Testis (tissue), 3 donors: ENCODE measurements around the gene PTCSC3. TPM values are rescaled to one million over a fixed set of nuclear protein-coding genes. Genes with fewer than 3 reads are reported as not detected.
"Not testable (repeated sequence)": the region's sequence is repeated elsewhere in the genome, so short reads cannot be mapped to it uniquely, and the experiment has no call there.

ENCODE experiments used
- DNase-seq: peaks from one replicate; pipeline ENCODE4 v3.0.0-alpha.2; 2019
- H3K27ac ChIP-seq, 2 donors: fragments of 200-600 bp; sonication (generic); one replicate each; pipeline ENCODE4 v1.5.1; 2019
- H3K27me3 ChIP-seq: fragments of 200-600 bp; sonication (generic); one replicate; pipeline ENCODE4 v1.5.1; 2019
- H3K36me3 ChIP-seq: fragments of 200-600 bp; sonication (generic); one replicate; pipeline ENCODE4 v1.5.1; 2017; ENCODE audit warnings: low read depth; ENCODE audit errors: missing control alignments
- H3K4me1 ChIP-seq: fragments of 200-600 bp; sonication (generic); one replicate; pipeline ENCODE4 v1.5.1; 2019
- H3K4me3 ChIP-seq, 2 donors: fragments of 200-600 bp; sonication (generic); one replicate each; pipeline ENCODE4 v1.5.1; 2017 to 2019
- H3K9me3 ChIP-seq: fragments of 200-600 bp; sonication (generic); one replicate; pipeline ENCODE4 v1.5.1; 2017
- POLR2A ChIP-seq: fragments of 450-650 bp; IDR thresholded peaks from one replicate; pipeline ENCODE4 v1.6.1; 2017; ENCODE audit warnings: antibody characterized with exemption, mild to moderate bottlenecking, moderate library complexity
- WGBS, 2 donors: methylation state at CpG; one replicate each; pipeline ENCODE4 v1.1.5; 2018; 5-methylcytosine and 5-hydroxymethylcytosine counted together
- intact Hi-C: fragments of 100-400 bp; cut with DNase I; formaldehyde crosslinking; loops from one replicate; pipeline ENCODE4 v1.15.1; 2023; ENCODE audit warnings: low total_unique reads
- polyA plus RNA-seq: library from polyadenylated mRNA; stranded (reverse); fragments of 350-450 nt; fragmentation: Illumina TruSeq; extraction: RNeasy Lipid Tissue Mini Kit (QIAGEN cat#74804); gene quantifications from one replicate; pipeline ENCODE4 v1.2.3, GENCODE V29; 2014; ENCODE audit warnings: low read depth, low replicate concordance; ENCODE audit not compliant: insufficient read depth
- total RNA-seq, 2 donors: library from RNA; depleted of rRNA; stranded (reverse); fragments of >200 nt; gene quantifications; one replicate each; pipeline ENCODE4 v1.2.3, GENCODE V29; 2016
- TF ChIP-seq, protein P1 (sequence below), 3 experiments: fragments of 450-650 bp in 2 of 3; fragments of 200-600 bp in 1 of 3; sonication (generic) in 1 of 3; IDR thresholded peaks; one replicate each; pipeline ENCODE4 v1.5.1; 2016 to 2019; ENCODE audit warnings: antibody characterized with exemption in 3 of 3, mild to moderate bottlenecking in 2 of 3, moderate library complexity in 1 of 3

PTCSC3 gene
- total and polyA plus RNA-seq, 3 donors from 2014 or later: not detected

DNA sequence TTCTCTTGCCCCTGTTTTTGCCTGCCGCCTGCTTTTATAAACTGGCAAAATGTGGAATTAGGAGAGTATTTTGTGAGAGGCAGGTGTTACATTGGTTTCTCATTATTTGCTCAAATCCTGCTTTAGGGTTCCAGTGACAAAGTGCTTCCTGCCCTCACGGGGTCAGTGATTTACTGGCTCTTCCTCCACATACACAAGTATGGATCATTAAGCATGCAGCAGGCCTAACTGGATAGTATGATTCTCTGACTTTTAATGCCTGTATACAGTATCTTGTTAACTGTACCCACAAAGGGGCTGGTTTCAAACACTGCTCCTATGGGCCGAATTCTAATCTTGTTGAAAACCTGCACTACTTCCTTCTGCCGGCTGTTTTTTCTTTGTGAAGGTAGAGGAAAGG, 63.2 kb downstream of the PTCSC3 start:
- intact Hi-C loops: no loop called here
- Histone ChIP-seq H3K4me3 (no peak overlapping the region), H3K36me3 (no peaks in the 10 kb centered on the region), H3K4me1 (no peaks in the 10 kb centered on the region), H3K27me3 (no peaks in the 10 kb centered on the region), H3K9me3 (no peaks in the 10 kb centered on the region), H3K27ac (no peak overlapping the region)
- WGBS, 2 donors: 68 to 72% methylated on average over 4 of the region's 4 CpGs
- no peak for DNase-seq
- TF ChIP-seq, protein P1, sequence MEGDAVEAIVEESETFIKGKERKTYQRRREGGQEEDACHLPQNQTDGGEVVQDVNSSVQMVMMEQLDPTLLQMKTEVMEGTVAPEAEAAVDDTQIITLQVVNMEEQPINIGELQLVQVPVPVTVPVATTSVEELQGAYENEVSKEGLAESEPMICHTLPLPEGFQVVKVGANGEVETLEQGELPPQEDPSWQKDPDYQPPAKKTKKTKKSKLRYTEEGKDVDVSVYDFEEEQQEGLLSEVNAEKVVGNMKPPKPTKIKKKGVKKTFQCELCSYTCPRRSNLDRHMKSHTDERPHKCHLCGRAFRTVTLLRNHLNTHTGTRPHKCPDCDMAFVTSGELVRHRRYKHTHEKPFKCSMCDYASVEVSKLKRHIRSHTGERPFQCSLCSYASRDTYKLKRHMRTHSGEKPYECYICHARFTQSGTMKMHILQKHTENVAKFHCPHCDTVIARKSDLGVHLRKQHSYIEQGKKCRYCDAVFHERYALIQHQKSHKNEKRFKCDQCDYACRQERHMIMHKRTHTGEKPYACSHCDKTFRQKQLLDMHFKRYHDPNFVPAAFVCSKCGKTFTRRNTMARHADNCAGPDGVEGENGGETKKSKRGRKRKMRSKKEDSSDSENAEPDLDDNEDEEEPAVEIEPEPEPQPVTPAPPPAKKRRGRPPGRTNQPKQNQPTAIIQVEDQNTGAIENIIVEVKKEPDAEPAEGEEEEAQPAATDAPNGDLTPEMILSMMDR (IDR thresholded peaks at IDR 0.05): no peak
- TF ChIP-seq POLR2A: no peak

GRCh38 chr14:36111822-36112583, 64.5 kb downstream of the PTCSC3 start:
- intact Hi-C loops: no loop called here
- Histone ChIP-seq H3K27me3 (no peaks in the 10 kb centered on the region), H3K9me3 (no peaks in the 10 kb centered on the region), H3K4me1 (no peaks in the 10 kb centered on the region), H3K4me3 (no peak overlapping the region), H3K36me3 (no peaks in the 10 kb centered on the region), H3K27ac (no peak overlapping the region)
- DNase-seq: no peak
- WGBS, 2 donors: 88 to 94% methylated on average over 3 of the region's 3 CpGs
- no peak for TF ChIP-seq POLR2A
- TF ChIP-seq, protein P1 (IDR thresholded peaks at IDR 0.05): no peak

GRCh38 chr14:36105401-36105800, 71.1 kb downstream of the PTCSC3 start:
- intact Hi-C loops: no loop called here
- no peak overlapping the region for H3K4me3 ChIP-seq
- H3K27me3 ChIP-seq: no peaks in the 10 kb centered on the region
- no peaks in the 10 kb centered on the region for H3K4me1 ChIP-seq
- no peaks in the 10 kb centered on the region for H3K9me3 ChIP-seq
- TF ChIP-seq, protein P1 (IDR thresholded peaks at IDR 0.05): no peak
- TF ChIP-seq POLR2A: no peak
- DNase-seq: no peak
- H3K27ac ChIP-seq: no peak overlapping the region
- 0% methylated on average over 1 of the region's 1 CpG for WGBS, 2 donors
- H3K36me3 ChIP-seq: no peaks in the 10 kb centered on the region

GRCh38 chr14:36104258-36104657, 72.3 kb downstream of the PTCSC3 start:
- H3K27me3 ChIP-seq, H3K4me1 ChIP-seq, H3K27ac ChIP-seq, intact Hi-C loops, DNase-seq, H3K4me3 ChIP-seq, H3K9me3 ChIP-seq, H3K36me3 ChIP-seq: not testable (repeated sequence)
- WGBS, 2 donors: 76 to 83% methylated on average over 6 to 7 of the region's 7 CpGs

DNA sequence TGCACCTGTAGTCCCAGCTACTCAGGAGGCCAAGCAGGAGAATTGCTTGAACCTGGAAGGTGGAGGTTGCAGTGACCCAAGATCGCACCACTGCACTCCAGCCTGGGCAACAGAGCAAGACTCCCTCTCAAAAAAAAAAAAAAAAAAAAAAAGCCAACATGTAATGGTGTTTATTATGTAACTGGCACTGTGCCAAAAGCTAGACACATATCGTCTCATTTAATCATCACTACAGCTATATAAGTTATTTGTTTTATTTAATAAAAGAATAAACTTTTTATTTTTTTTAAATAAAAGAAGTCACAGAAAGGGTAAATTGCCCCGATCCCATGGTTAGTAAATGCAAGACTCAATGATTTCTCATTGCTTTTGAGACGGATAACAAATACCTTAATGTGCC, 76.9 kb downstream of the PTCSC3 start:
- no peaks in the 10 kb centered on the region for H3K27me3 ChIP-seq
- H3K9me3 ChIP-seq: no peaks in the 10 kb centered on the region
- TF ChIP-seq, protein P1 (IDR thresholded peaks at IDR 0.05): no peak
- DNase-seq: no peak
- no peak overlapping the region for H3K4me3 ChIP-seq
- H3K27ac ChIP-seq: no peak overlapping the region
- no peaks in the 10 kb centered on the region for H3K4me1 ChIP-seq
- H3K36me3 ChIP-seq: no peaks in the 10 kb centered on the region
- intact Hi-C loops: no loop called here
- 86 to 92% methylated on average over 4 of the region's 4 CpGs for WGBS, 2 donors
